Fibroblast of peridontal ligament (primary cell): ENCODE results near the gene TMEM175.
"Not testable (repeated sequence)": the region's sequence is repeated elsewhere in the genome, so short reads cannot be mapped to it uniquely, and the experiment has no call there.

Experiments
- DNase-seq: peaks from one replicate; pipeline ENCODE4 v3.0.0-alpha.2; 2010; ENCODE audit errors: extremely low read depth

The TMEM175 gene

DNA sequence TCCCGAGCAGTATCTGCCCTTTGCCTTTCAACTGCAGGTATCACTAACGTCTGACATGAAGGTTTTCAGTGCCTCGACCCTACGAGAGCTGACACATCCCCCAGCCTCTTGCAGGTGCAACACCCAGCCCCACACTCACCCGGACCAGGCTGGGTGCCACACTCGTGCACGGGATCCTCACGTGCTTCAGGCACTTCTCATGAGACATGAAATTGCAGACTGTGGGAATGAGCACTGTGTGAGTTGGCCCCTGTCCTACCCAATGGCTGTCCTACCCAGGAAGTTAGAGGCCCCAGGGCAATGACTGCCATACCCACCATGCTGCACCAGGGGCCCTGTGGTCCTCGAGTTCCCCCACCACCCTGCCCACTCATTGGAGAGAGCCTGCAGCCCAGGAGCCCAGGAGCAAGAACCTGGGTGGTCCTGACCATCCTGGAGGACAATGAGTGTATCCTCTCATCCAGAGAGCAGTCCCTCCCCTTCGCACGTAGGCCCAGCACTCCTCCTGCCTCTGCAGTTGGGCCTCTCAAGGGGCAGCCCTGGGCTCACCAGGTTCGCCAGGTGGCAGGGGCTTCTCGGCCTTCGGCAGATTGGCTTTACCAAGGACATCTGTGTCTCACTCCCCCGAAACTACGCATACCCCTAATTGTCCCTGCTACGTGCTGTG lies 38.7 kb downstream of the TMEM175 start:
- DNase-seq: no peak

DNA sequence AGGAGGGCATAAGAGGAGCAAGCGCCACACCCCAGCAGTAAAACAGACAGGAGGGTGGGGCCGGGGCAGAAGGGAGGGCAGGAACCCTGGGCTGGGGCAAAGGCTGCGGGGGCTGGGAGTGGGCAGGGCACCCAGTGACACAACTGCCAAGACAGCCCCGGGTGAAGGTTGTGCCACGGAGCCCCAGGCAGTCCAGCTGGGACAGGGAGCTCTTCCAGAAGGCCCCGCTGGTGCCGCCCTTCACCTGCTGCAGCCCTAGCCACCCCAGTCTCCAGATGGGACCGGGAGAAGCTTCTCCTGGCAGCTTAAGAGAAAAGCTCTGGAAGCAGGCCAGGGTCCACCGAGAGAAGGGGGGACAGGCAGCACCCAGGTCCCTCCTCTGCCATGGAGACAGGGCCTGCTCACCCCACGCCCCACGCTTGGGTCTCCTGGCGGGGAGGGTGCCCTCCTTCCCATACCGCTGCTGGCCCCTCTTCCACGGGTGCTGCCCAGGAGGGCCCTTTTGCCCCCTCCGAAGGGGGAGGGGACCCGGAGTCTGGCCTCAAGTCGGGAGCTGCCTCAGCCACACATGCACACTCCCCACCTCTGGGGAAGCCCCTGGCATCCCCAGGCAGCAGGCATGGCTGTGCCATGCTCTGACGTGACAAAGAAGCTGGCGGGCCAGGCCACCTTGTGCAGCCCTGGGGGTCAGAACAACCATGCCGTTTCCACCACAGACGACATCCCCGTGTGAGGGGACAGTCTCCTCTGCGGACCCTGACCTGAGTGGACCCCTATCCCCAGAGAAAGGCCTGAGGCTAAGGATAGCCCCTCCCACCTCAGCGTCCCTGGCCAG lies 39.6 kb downstream of the TMEM175 start:
- no peak for DNase-seq

DNA sequence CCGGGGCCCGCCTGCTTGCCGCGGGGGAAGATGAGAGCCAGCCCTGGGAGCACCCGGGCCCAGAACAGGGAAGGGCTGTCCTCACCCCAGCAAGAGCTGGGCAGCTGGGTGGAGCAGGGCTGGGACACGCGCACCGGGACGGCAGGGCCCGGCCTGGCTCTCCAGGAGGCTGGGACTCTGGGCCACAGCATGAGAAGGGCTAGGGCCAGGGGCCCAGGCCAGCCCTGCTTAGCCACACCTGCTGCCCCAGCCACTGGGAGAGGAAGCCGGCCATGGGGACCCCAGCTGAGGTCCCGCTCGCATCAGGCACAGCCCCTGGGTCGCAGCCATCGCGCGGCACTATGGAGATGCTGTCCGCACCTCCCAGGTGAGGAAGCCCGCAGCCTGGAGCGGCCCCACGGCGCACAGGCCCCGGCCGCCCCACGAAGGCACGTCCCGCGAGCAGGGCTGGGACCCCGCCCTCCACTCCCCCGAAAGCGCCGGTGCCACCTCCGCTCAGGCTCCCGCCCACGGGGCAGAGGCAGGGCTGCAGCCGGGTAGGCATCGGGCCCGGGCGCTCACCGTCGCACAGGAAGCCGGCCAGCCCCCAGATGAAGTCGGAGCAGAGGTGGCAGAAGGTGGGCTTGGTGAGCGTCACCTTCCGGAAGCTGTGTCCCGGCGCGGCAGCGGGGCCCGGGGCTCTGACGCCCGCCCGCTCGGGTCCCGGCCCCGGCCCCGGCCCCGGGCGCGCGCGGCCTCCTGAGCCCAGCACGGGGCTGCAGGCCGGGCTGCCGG lies 40.6 kb downstream of the TMEM175 start:
- DNase-seq: no peak

DNA sequence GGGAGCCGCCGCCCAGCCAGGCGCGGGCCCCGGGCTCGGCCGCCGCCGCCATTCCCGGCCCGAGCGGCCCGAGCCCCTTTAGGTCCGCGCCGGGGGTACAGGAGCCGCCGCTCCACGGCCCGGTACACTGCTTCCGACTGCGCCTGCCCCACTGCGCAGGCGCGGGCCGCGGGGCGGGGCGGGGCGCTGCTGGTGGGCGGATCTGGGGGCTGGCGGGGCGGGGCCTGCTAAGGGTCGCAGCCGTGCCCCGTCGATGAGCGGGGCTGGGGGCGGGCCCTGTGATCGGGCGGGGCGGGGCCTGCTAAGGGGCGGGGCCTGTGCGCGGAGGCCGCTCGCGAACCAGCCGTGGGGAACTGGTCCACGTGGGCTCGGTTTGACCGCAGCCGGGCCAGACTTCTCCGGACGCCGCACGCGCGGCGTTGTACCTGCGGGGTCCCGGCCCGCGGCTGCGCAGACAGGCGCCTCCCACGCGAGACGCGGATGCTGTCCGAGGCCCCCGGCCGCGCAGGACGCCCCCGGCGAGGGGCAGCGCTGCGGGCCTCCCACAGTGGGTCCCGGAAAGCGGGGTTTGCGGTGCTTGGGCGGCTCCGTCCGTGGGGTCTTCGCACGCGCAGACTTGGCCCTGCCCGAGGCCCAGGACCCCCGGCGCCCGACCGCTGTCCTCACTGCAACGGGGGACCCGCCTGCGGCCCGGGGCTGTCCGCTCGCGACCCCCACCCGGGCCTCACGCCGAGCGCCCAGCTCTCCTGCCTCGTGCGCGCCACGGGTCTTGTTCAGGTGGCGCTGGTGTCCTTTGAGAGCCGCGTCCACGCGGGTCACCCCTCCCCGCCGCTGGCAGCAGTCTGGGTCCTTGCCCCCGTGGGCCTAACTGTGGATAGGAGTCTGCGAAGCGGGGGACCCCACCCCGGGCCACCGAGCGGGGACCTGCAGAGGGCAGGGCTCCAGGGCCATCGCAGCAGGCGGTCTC lies 41.5 kb downstream of the TMEM175 start, which contains the start of gene DGKQ:
Gene DGKQ, minus strand, starts transcription at position 139 of the 967 bp plus-strand sequence. Its CDS starts 87 bp downstream, at position 52.
- peak; percentile 74 for DNase-seq

DNA sequence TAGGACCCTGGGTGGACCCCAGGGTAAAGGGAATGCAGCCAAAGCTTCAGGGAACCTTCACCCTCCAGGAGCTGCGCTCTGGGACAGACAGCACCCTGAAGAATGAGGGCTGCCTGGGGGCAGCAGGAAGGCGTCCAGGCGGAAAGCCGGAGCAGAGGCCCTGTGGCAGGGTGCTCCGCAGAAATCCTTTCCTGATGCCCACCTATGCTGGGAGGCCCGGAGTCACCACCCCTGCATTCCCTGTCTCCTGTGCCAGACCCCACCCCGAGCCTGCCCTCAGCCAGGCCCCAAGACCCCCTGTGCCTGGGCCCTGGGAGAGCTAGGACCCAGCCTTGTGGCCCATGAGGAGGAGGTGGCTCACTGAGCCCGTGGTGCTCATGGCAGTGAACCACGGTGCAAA lies 42.4 kb downstream of the TMEM175 start:
- no peak for DNase-seq

DNA sequence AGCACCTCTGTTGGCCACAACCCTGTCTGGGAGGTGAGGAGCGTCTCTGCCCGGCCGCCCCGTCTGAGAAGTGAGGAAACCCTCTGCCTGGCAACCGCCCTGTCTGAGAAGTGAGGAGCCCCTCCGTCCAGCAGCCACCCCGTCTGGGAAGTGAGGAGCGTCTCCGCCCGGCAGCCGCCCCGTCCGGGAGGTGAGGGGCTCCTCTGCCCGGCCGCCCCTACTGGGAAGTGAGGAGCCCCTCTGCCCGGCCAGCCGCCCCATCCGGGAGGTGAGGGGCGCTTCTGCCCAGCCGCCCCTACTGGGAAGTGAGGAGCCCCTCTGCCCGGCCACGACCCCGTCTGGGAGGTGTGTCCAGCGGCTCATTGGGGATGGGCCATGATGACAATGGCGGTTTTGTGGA lies 43.8 kb downstream of the TMEM175 start:
- not testable (repeated sequence) for DNase-seq

DNA sequence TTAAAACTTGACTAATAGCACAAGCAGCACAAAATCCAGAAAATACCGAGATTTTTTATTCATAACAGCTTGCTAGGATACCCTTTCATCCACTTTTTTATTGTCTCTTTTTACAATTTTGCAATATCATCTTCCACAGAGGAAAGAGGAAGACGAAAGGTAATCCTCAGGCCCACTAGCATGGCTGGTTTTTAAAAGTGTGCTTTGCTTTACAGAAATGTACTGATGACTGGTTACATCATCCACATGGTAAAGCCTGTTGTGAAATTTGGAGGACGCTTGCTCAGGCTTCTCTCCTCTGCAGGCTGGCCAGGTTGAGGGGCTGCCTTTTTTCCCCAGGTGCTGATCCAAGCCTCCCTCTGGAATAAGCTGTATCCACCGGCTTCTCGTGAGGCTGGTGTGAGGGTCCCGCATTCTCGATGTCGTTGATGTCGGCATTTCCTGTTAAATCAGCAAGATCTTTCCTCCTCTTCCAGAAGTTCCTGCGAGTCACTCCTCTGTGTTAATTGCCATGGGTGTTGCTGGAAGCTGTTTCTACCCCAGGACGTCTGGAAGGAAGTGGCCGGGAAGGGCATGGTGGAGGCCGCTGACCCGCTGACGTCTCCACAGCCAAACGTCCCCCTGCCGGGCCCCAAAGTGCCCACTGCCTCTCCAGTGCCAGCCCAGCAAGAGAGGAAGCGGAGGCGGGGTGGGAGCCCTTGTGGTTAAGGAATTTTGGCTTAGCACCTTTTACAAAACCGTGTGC lies 46.9 kb downstream of the TMEM175 start:
- peak; percentile 59 for DNase-seq

DNA sequence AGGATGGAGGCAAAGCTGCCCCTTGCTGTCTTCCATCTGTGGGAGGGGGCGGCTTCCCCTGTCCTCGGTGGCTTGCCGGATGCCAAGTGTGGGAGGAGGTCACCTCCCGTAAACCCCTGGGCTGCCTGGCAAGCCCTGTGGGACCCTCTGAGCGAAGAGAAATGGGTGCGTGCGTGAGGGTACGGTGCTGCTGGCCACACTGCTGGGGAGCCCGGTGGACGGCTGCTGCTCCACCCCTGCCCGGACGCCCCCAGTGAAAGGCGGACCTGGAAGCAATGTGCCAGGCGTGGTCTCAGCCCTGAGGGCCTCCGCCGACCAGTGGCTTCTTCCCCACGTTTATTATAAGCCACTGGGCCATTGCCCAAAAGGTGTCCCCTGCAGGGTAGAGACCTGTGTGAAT lies 50.0 kb downstream of the TMEM175 start:
- no peak for DNase-seq

DNA sequence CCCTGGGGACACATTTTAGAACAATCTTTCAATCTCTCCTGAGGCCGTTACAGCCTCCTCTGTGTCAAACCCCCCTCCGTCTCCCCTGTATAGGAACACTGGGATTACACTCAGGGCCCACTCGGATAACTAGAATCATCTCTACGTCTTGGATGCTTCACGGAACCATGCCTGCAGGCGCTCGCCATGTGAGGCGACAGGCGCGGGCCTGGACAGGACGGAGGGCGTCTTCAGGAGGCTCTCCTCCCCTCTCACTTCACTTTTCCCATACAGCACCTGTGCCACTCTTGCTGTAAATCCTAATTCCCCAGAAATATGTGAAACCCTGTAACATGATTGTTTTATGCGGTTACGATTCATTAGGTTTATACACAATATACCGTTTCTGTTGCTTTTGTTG lies 50.6 kb downstream of the TMEM175 start:
- no peak for DNase-seq

DNA sequence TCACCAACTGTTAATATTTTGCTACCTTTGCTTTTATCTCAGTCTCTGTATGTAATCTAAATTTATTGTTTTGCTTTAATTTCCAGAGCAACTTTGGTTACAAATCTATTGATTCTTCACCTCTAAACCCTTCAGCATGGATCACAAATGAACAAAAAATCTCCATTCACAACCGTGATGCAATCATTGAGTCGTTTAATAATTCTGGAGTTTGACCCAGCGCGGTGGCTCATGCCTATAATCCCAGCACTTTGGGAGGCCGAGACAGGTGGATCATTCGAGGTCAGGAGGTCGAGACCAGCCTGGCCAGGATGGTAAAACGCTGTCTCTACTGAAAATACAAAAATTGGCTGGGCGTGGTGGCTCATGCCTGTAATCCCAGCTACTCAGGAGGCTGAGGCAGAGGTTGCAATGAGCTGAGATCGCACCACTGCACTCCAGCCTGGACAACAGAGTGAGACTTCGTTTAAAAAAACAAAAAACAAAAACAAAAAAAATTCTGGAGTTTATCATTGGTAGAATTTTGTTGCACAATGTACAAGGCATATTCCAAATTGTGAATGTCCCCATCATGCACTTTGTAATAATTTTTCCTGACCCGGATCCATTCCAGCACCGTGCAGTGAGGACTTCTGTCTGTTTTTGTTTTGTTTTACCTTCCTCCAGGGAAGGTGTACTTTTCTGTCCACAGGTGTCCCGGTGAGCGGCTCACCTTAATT lies 52.2 kb downstream of the TMEM175 start:
- no peak for DNase-seq

DNA sequence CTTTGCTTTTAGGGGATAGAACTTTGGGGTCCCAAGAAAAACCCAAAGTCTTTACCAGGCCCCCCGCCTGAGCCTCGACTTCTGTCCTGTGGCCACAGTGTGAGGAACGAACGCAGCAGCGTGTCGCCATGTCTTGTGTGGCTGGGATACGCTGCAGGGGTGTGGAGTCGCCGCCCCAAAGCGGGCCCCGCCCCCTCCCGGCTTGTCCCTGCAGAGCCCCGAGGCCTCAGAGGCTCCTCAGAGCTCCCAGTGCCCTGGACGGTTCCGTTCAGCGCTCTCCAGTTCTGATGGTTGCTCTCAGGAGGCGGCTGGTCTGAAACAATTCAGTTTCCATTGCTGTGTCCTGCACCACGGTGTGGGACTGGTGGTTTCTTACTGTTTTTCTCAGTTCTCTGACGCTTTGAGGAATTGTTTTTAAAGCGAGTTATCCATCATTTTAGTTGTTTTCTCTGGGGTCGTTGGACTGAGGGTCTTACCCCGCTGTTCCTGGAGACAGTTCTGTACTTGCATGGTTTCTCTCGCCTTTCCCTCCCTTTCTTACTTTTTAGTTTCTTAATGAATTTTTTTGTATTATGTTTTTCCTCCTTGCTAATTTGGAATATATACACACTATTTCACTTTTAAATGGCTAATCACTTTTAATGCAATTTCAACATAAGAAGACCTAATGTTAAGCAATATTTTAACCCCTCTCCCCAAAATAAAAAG lies 53.0 kb downstream of the TMEM175 start:
- DNase-seq: no peak

DNA sequence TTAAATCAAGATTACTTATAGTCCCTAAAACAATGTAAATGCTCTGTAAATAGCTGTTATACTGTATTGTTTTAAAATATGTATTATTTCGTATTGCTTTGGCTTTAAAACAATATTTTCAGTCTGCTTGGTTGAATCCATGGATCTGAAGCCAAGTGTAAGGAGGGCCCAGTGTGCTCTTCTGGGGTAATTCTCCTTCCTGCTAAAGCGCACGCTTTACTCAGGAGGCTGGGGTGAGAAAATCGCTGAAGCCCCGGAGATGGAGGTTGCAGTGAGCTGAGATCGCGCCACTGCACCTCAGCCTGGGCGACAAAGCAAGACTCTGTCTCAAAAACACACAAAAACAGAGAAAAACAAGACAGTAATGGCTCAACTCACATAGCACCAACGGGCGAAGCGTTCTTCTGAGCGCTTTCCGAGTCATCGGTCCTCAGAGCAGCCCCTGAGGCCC lies 54.2 kb downstream of the TMEM175 start:
- DNase-seq: peak; percentile 27

DNA sequence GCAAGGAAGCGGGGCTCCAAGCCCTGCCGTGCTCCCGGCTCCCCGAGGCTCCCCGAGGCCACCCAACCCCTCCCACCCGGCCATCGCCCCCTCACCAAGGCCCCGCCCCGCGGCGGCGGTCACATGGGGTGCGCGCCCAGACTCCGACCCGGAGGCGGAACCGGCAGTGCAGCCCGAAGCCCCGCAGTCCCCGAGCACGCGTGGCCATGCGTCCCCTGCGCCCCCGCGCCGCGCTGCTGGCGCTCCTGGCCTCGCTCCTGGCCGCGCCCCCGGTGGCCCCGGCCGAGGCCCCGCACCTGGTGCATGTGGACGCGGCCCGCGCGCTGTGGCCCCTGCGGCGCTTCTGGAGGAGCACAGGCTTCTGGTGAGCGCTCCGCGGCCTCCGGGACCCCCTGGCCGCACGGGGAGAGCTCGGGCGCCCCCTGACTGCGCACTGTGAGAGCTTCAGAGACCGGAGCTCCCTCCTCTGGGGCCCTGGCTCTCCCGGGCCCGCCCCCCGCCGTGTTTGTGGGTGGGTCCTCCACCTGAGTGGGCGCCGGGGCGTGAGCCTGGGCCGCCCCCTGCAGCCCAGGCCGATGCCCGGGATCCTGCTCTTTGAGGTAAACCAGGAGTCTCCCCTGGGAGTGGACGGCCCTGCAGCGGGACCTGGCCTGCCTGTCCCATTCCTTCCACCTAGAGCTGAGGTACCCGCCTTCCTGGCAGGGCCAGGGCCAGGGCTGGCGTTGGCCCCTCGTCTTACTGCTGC lies 54.8 kb downstream of the TMEM175 start, which contains the start of gene IDUA:
Gene IDUA, plus strand, starts transcription at position 166 of the 745 bp plus-strand sequence. Its CDS starts 41 bp downstream, at position 207.
- peak; percentile 45 for DNase-seq

DNA sequence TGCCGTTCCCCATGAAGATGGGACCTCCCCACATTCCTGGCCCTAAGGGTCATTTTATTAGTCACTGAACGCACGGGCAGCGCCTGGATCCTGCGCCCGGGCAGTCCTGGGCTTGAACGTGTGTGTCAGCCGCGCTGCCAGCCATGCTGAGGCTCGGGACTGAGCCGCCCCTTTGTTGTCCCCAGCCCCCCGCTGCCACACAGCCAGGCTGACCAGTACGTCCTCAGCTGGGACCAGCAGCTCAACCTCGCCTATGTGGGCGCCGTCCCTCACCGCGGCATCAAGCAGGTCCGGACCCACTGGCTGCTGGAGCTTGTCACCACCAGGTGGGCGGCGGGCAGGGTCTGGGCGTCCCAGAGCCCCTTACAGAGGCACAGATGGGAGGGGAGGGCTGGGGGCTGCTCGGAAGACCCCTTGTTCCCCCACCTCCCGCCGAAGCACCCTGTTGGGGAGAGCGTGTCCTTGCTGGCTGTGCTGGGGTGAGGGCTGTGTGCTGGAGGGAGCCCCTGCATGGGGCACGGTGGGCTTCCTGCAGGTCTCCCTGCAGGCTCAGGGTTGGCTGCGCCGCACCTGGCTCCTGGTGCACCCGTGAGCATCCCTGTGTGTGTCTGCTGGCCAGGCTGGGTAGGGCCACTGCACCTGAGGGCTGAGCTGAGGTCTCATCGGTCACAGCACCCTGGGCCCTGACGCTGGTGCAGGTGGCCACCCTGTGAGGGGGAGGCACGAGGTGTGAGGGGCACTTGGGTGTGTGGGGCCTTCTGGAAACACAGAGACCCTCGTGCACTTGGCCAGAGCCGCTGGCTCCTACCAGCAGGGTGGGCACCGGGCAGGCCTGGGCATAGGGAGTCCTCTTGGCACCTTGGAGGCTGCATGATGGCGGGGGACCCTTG lies 55.6 kb downstream of the TMEM175 start:
- DNase-seq: peak; percentile 35

DNA sequence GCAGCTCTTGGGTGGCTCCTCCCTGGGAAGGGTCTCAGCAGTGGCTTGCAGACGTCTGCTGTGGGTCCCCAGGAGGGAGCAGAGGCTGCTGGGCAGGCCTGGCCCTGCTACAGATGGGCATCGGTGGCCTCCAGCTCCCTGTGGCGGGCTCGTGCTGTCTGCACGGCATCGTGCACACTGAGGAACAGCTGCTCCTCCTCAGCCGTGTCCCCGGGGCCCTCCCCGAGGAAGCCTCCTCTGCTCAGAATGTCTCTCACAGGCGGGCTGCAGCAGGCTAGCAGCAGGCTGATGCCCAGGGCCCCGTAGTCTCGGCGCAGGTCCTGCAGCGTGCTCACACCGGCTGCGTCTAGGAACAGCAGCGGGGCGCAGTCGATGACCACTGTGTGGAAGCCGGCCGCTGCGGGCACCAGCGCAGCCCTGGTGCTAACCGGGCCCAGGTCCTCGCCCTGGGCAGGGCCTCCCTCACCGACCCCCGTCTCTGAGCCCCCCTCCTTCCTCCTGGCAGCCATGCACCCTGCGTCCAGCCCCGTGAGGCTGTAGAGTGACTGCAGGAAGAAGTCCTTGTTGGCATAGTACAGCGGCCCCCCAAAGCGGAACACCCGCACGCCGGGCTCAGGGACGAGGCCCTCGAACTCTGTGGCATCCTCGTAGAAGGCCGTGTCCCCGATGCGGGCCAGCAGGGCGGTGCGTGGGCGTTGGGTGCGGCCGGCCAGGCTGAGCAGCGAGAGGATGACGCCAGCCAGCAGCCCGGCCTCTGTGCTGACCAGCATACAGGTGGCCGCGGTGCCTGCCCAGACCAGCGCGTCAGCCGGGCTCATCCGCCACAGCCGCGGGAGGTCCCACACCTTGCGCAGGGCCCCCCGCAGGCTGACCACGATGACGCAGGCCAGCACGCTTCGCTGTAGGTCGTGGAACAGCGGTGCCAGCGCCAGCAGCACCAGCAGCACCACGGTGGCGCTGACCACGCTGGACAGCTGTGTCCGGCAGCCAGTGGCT lies 56.8 kb downstream of the TMEM175 start:
- no peak for DNase-seq
